ENCODE data around the gene IL17C.

- TF ChIP-seq CTCF (IDR thresholded peaks at IDR 0.05) (no peak), POLR2A (IDR thresholded peaks at IDR 0.05) (no peak), POLR2AphosphoS5 (IDR thresholded peaks at IDR 0.05) (no peak)
Measured at GRCh38 chr16:88653101-88653500, 14.7 kb downstream of the IL17C start.

All from prostate gland (tissue), 2 donors.